Stimulated activated CD4-positive, alpha-beta T cell treated with anti-CD3 and anti-CD28 coated beads, Interleukin-4, amount 100 ng/mL, for 48 hours (primary cell): ENCODE results near the gene RALB.
A peak's percentile ranks its signal among the peaks of the same experiment; 100 is the strongest.

Source experiments
- DNase-seq, 2 donors: peaks; one replicate each; pipeline ENCODE4 v3.0.0-alpha.2; 2020; ENCODE audit warnings: low read depth in 2 of 2

The RALB gene

GRCh38 chr2:120262761-120263428, 10.2 kb downstream of the RALB start:
- no peak for DNase-seq

- no peak for DNase-seq
Measured at GRCh38 chr2:120265006-120265405, 12.4 kb downstream of the RALB start.

GRCh38 chr2:120267348-120267747, 14.7 kb downstream of the RALB start:
- no peak for DNase-seq

- DNase-seq = no peak
Measured at GRCh38 chr2:120269076-120269744, 16.6 kb downstream of the RALB start.

GRCh38 chr2:120269816-120270215, 17.2 kb downstream of the RALB start:
- no peak for DNase-seq

- DNase-seq = no peak
Measured at GRCh38 chr2:120271711-120272379, 19.2 kb downstream of the RALB start.

- no peak for DNase-seq
Measured at GRCh38 chr2:120272763-120273481, 20.3 kb downstream of the RALB start.

GRCh38 chr2:120275617-120276400, 23.2 kb downstream of the RALB start:
- no peak for DNase-seq

GRCh38 chr2:120277505-120278205, 25.0 kb downstream of the RALB start:
- no peak for DNase-seq

- no peak for DNase-seq
Measured at GRCh38 chr2:120278901-120279300, 26.2 kb downstream of the RALB start.

GRCh38 chr2:120279708-120280107, 27.1 kb downstream of the RALB start:
- DNase-seq = no peak

- DNase-seq = no peak
Measured at GRCh38 chr2:120283649-120284048, 31.0 kb downstream of the RALB start.

GRCh38 chr2:120285056-120285455, 32.4 kb downstream of the RALB start:
- DNase-seq = no peak

- peak in 1 of 2 donors; percentile 40 for DNase-seq
Measured at GRCh38 chr2:120287183-120288015, 34.7 kb downstream of the RALB start.

GRCh38 chr2:120288016-120288373, 35.3 kb downstream of the RALB start:
- DNase-seq = no peak

GRCh38 chr2:120289221-120289906, 36.7 kb downstream of the RALB start:
- DNase-seq = no peak

GRCh38 chr2:120290737-120291136, 38.1 kb downstream of the RALB start:
- DNase-seq = no peak

GRCh38 chr2:120291401-120292311, 39.0 kb downstream of the RALB start:
- DNase-seq = no peak
